HG03442 (cell line): ENCODE measurements around the gene ADCY7.
A peak's percentile ranks its signal among the peaks of the same experiment; 100 is the strongest.

Experiments used
- ATAC-seq: cut with Tn5 transposase; IDR thresholded peaks from one replicate; pipeline ENCODE4 v1.9.1; 2021; ENCODE audit warnings: mild to moderate bottlenecking, moderate library complexity; ENCODE audit not compliant: unreplicated experiment

Gene ADCY7

GRCh38 chr16:50247906-50248608 lies 18.3 kb upstream of the ADCY7 start:
- ATAC-seq, result no peak

GRCh38 chr16:50248845-50249244 lies 17.5 kb upstream of the ADCY7 start:
- ATAC-seq, result no peak

- no peak for ATAC-seq
Observed at GRCh38 chr16:50251375-50252081, 14.8 kb upstream of the ADCY7 start.

- ATAC-seq, result no peak
Observed at GRCh38 chr16:50252082-50252611, 14.2 kb upstream of the ADCY7 start.

- no peak for ATAC-seq
Observed at GRCh38 chr16:50252874-50253513, 13.4 kb upstream of the ADCY7 start.

- no peak for ATAC-seq
Observed at GRCh38 chr16:50253514-50253910, 12.8 kb upstream of the ADCY7 start.

GRCh38 chr16:50254072-50254471 lies 12.3 kb upstream of the ADCY7 start:
- no peak for ATAC-seq

GRCh38 chr16:50255538-50255937 lies 10.8 kb upstream of the ADCY7 start:
- ATAC-seq, result no peak

GRCh38 chr16:50256604-50257003 lies 9.7 kb upstream of the ADCY7 start:
- ATAC-seq, result no peak

- ATAC-seq, result no peak
Observed at GRCh38 chr16:50257876-50258275, 8.5 kb upstream of the ADCY7 start.

- ATAC-seq, result no peak
Observed at GRCh38 chr16:50259334-50260205, 6.8 kb upstream of the ADCY7 start.

- ATAC-seq, result no peak
Observed at GRCh38 chr16:50260206-50261159, 5.9 kb upstream of the ADCY7 start.

GRCh38 chr16:50261160-50261706 lies 5.1 kb upstream of the ADCY7 start:
- no peak for ATAC-seq

- no peak for ATAC-seq
Observed at GRCh38 chr16:50261707-50262235, 4.6 kb upstream of the ADCY7 start.

GRCh38 chr16:50263060-50263909 lies 3.1 kb upstream of the ADCY7 start:
- no peak for ATAC-seq

- ATAC-seq, result peak; percentile 30
Observed at GRCh38 chr16:50263940-50264929, 2.1 kb upstream of the ADCY7 start.

- no peak for ATAC-seq
Observed at GRCh38 chr16:50265260-50265659, 1.1 kb upstream of the ADCY7 start.
